SK-N-SH (cell line): Measurements from ENCODE around the gene FBN2. TPM values are rescaled to one million over a fixed set of nuclear protein-coding genes. Genes with fewer than 3 reads are reported as not detected.

Source experiments
- CTCF ChIA-PET: fragments of 300-600, 350-600 bp; formaldehyde crosslinking; extraction: SDS; loops from one replicate; lab custom pipeline; 2021; lab: Yijun Ruan, JAX
- POLR2A ChIA-PET: fragments of 350-600 bp; sonication (Branson Sonifier 250); formaldehyde crosslinking; extraction: SDS; loops from one replicate; lab custom pipeline; 2020; ENCODE audit warnings: antibody characterized with exemption, inconsistent platforms; lab: Yijun Ruan, JAX
- DNase-seq: peaks from one replicate; pipeline ENCODE4 v3.0.0; 2012
- H2AFZ ChIP-seq: fragments of 200-600 bp; sonication (generic); 2 replicates; pipeline ENCODE4 v1.8.1; 2016; ENCODE audit warnings: antibody characterized with exemption, mild to moderate bottlenecking, low read depth
- H3F3A ChIP-seq: fragments of 200-600 bp; sonication (generic); replicated peaks from 2 replicates; pipeline ENCODE3; 2016; ENCODE audit warnings: antibody characterized with exemption, mild to moderate bottlenecking; ENCODE audit not compliant: insufficient read depth
- H3K27ac ChIP-seq, 2 experiments: fragments of 200-500 bp in 1 of 2; fragments of 200-600 bp in 1 of 2; sonication (Bioruptor generic) in 1 of 2; sonication (generic), shearing (Covaris generic) in 1 of 2; 2 replicates each; pipeline versions ENCODE4 v1.5.1 to v1.6.1; 2014 to 2016; ENCODE audit warnings: low read depth in 2 of 2, inconsistent platforms in 1 of 2, low read length in 1 of 2, mild to moderate bottlenecking in 1 of 2, mixed read lengths in 1 of 2
- H3K27me3 ChIP-seq: fragments of 200-600 bp; sonication (generic), shearing (Covaris generic); 2 replicates; pipeline ENCODE4 v1.6.1; 2016; ENCODE audit warnings: mixed run types; ENCODE audit not compliant: insufficient read depth
- H3K36me3 ChIP-seq, 2 experiments: fragments of 200-500 bp in 1 of 2; fragments of 200-600 bp in 1 of 2; sonication (Bioruptor generic) in 1 of 2; sonication (generic) in 1 of 2; replicated peaks in 1 of 2; 2 replicates each; pipeline versions ENCODE3 to v1.5.1; 2014 to 2016; ENCODE audit warnings: low read length in 1 of 2, mild to moderate bottlenecking in 1 of 2; ENCODE audit not compliant: insufficient read depth in 2 of 2, control insufficient read depth in 1 of 2
- H3K4me1 ChIP-seq, 2 experiments: fragments of 200-500 bp in 1 of 2; fragments of 200-600 bp in 1 of 2; sonication (Bioruptor generic) in 1 of 2; sonication (generic), shearing (Covaris generic) in 1 of 2; 2 replicates each; pipeline versions ENCODE4 v1.5.1 to v1.6.1; 2014 to 2016; ENCODE audit warnings: low read depth in 1 of 2, low read length in 1 of 2, mixed run types in 1 of 2; ENCODE audit not compliant: insufficient read depth in 2 of 2, control insufficient read depth in 1 of 2
- H3K4me2 ChIP-seq: fragments of 200-600 bp; sonication (generic), shearing (Covaris generic); 2 replicates; pipeline ENCODE4 v1.6.1; 2017; ENCODE audit warnings: mixed run types
- H3K4me3 ChIP-seq, 2 experiments: fragments of 200-500 bp in 1 of 2; fragments of 200-600 bp in 1 of 2; sonication (Bioruptor generic) in 1 of 2; sonication (generic), shearing (Covaris generic) in 1 of 2; 2 replicates each; pipeline versions ENCODE4 v1.5.1 to v1.8.1; 2014 to 2016; ENCODE audit warnings: low read depth in 2 of 2, inconsistent platforms in 1 of 2, low read length in 1 of 2, mild to moderate bottlenecking in 1 of 2, mixed read lengths in 1 of 2, moderate library complexity in 1 of 2
- H3K79me2 ChIP-seq: fragments of 200-600 bp; sonication (generic); 2 replicates; pipeline ENCODE4 v1.8.1; 2017; ENCODE audit warnings: mild to moderate bottlenecking; ENCODE audit not compliant: insufficient read depth
- H3K9ac ChIP-seq: fragments of 200-600 bp; sonication (generic); 2 replicates; pipeline ENCODE4 v1.6.1; 2017; ENCODE audit warnings: mixed run types
- H3K9me2 ChIP-seq: fragments of 200-600 bp; sonication (generic); 2 replicates; pipeline ENCODE4 v1.6.1; 2017; ENCODE audit warnings: mixed run types
- H3K9me3 ChIP-seq: fragments of 200-600 bp; sonication (generic); 2 replicates; pipeline ENCODE4 v1.6.1; 2017; ENCODE audit warnings: mixed run types, mild to moderate bottlenecking, moderate library complexity
- H4K20me1 ChIP-seq: fragments of 200-600 bp; sonication (generic); 2 replicates; pipeline ENCODE4 v1.6.1; 2017; ENCODE audit warnings: mild to moderate bottlenecking, mixed run types; ENCODE audit not compliant: insufficient read depth
- CHD2 ChIP-seq: fragments of 150-350 bp; IDR thresholded peaks from 2 replicates; pipeline ENCODE4 v1.6.1; 2018; ENCODE audit warnings: low read length; ENCODE audit not compliant: partially characterized antibody
- ELF1 ChIP-seq: IDR thresholded peaks from 2 replicates; pipeline ENCODE4 v1.4.0; 2012
- EZH2phosphoT487 ChIP-seq: fragments of 200-600 bp; sonication (generic); IDR thresholded peaks from 2 replicates; pipeline ENCODE4 v1.6.1; 2017; ENCODE audit warnings: low read depth, mixed run types, mild to moderate bottlenecking, antibody characterized with exemption, moderate library complexity, borderline replicate concordance
- FOXJ3 ChIP-seq: sonication (generic); formaldehyde crosslinking; IDR thresholded peaks from 2 replicates; pipeline ENCODE4 v1.5.1; 2020; ENCODE audit warnings: mild to moderate bottlenecking, missing genetic modification reagents
- GATA2 ChIP-seq: sonication (generic); formaldehyde crosslinking; IDR thresholded peaks from 2 replicates; pipeline ENCODE4 v1.5.0; 2020; ENCODE audit warnings: mild to moderate bottlenecking, missing genetic modification reagents
- MAX ChIP-seq: IDR thresholded peaks from 2 replicates; pipeline ENCODE4 v1.4.0; 2012; ENCODE audit warnings: low read depth
- MEF2A ChIP-seq: IDR thresholded peaks from 2 replicates; pipeline ENCODE4 v1.4.0; 2012; ENCODE audit warnings: low read depth, borderline replicate concordance
- NFIC ChIP-seq: IDR thresholded peaks from 2 replicates; pipeline ENCODE4 v1.4.0; 2012; ENCODE audit warnings: borderline replicate concordance
- NRF1 ChIP-seq: IDR thresholded peaks from 2 replicates; pipeline ENCODE4 v1.6.1; 2012; ENCODE audit warnings: low read depth, mild to moderate bottlenecking, low read length
- RFX5 ChIP-seq: IDR thresholded peaks from 2 replicates; pipeline ENCODE4 v1.6.1; 2012; ENCODE audit warnings: mild to moderate bottlenecking, improper control_type of control experiment, low read length
- RXRA ChIP-seq: IDR thresholded peaks from 2 replicates; pipeline ENCODE4 v1.4.0; 2012; ENCODE audit warnings: low read depth, mild to moderate bottlenecking, borderline replicate concordance
- SIN3A ChIP-seq: IDR thresholded peaks from 2 replicates; pipeline ENCODE4 v1.6.1; 2012; ENCODE audit warnings: low read depth, mild to moderate bottlenecking, low read length, moderate library complexity, borderline replicate concordance
- SMC3 ChIP-seq: IDR thresholded peaks from 2 replicates; pipeline ENCODE4 v1.6.1; 2012; ENCODE audit warnings: low read depth, low read length, improper control_type of control experiment
- TAF1 ChIP-seq: IDR thresholded peaks from 2 replicates; pipeline ENCODE4 v1.6.1; 2012; ENCODE audit warnings: low read depth, mild to moderate bottlenecking, low read length, moderate library complexity, borderline replicate concordance
- TCF12 ChIP-seq: IDR thresholded peaks from 2 replicates; pipeline ENCODE4 v1.4.0; 2012
- TEAD4 ChIP-seq: IDR thresholded peaks from 2 replicates; pipeline ENCODE4 v1.4.0; 2012; ENCODE audit warnings: mild to moderate bottlenecking, borderline replicate concordance; ENCODE audit not compliant: insufficient read depth
- WGBS: methylation state at CpG from one replicate; pipeline ENCODE4 v1.1.6; 2017; ENCODE audit warnings: low lambda C conversion rate; 5-methylcytosine and 5-hydroxymethylcytosine counted together
- polyA plus RNA-seq, 3 experiments: library from polyadenylated mRNA; depleted of rRNA; stranded (reverse); fragments of >200 nt; gene quantifications; 2 replicates each; pipeline ENCODE4 v1.2.3, GENCODE V29; 2012
- TF ChIP-seq, protein P1 (sequence below): fragments of 200-600 bp; sonication (generic); IDR thresholded peaks from 2 replicates; pipeline ENCODE4 v1.6.1; 2017; ENCODE audit warnings: antibody characterized with exemption, mild to moderate bottlenecking, moderate library complexity
- TF ChIP-seq, protein P2 (sequence below): IDR thresholded peaks from 2 replicates; pipeline ENCODE4 v1.6.1; 2012; ENCODE audit warnings: mild to moderate bottlenecking, low read depth, low read length, moderate library complexity
- TF ChIP-seq, protein P3 (sequence below): IDR thresholded peaks from 2 replicates; pipeline ENCODE4 v1.4.0; 2012; ENCODE audit warnings: low read depth, borderline replicate concordance
- TF ChIP-seq, protein P4 (sequence below): IDR thresholded peaks from 2 replicates; pipeline ENCODE4 v1.4.0; 2012; ENCODE audit warnings: low read depth, borderline replicate concordance

FBN2 gene
- polyA plus RNA-seq, 1 of the 3 experiments (the other 2 are of a cell fraction) = 2.2 TPM

DNA sequence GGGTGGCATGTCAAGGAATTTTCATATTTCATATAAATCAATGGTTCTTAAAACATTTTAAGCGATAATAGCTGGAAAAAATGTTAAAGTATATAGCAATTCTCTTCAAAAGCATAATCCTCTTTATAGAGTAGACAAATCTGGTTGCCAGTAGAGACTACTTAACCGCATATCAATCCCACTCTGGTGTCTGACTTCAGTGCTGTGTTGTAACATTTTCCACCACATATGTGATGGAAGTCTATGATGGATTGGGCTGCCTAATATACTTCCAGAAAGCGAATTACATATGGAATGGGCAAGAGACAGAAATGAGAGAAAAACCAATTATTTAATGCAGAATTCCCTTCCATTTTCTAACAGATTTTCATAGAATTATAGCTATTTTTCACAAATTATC lies 54.3 kb downstream of the FBN2 start:
- H3K27ac ChIP-seq = no peak overlapping the region
- H3K9me3 ChIP-seq = no peaks in the 10 kb centered on the region
- WGBS = 5% methylated on average over 3 of the region's 3 CpGs
- DNase-seq = no peak
- no peaks in the 10 kb centered on the region for H3K36me3 ChIP-seq
- CTCF ChIA-PET = no interaction called here
- H3K27me3 ChIP-seq = no peaks in the 10 kb centered on the region
- H3F3A ChIP-seq = no peaks in the 10 kb centered on the region
- H4K20me1 ChIP-seq = no peaks in the 10 kb centered on the region
- H2AFZ ChIP-seq = no peak overlapping the region
- no peak overlapping the region for H3K4me2 ChIP-seq
- H3K4me3 ChIP-seq = no peak overlapping the region
- no peaks in the 10 kb centered on the region for H3K79me2 ChIP-seq
- no peaks in the 10 kb centered on the region for H3K9me2 ChIP-seq
- TF ChIP-seq SIN3A (no peak), MAX (no peak), RFX5 (no peak), NRF1 (no peak)
- TF ChIP-seq, protein P1, sequence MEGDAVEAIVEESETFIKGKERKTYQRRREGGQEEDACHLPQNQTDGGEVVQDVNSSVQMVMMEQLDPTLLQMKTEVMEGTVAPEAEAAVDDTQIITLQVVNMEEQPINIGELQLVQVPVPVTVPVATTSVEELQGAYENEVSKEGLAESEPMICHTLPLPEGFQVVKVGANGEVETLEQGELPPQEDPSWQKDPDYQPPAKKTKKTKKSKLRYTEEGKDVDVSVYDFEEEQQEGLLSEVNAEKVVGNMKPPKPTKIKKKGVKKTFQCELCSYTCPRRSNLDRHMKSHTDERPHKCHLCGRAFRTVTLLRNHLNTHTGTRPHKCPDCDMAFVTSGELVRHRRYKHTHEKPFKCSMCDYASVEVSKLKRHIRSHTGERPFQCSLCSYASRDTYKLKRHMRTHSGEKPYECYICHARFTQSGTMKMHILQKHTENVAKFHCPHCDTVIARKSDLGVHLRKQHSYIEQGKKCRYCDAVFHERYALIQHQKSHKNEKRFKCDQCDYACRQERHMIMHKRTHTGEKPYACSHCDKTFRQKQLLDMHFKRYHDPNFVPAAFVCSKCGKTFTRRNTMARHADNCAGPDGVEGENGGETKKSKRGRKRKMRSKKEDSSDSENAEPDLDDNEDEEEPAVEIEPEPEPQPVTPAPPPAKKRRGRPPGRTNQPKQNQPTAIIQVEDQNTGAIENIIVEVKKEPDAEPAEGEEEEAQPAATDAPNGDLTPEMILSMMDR = no peak
- TF ChIP-seq, all 33 proteins: peak for 0
- Histone ChIP-seq H3K4me1 (no peaks in the 10 kb centered on the region), H3K9ac (no peak overlapping the region)
- POLR2A ChIA-PET = no interaction called here

GRCh38 chr5:128480906-128481633 lies 57.0 kb downstream of the FBN2 start:
- no peaks in the 10 kb centered on the region for H3K9me3 ChIP-seq
- H3K27ac ChIP-seq = no peak overlapping the region
- H3K4me2 ChIP-seq = no peak overlapping the region
- no peaks in the 10 kb centered on the region for H4K20me1 ChIP-seq
- no peaks in the 10 kb centered on the region for H3K4me1 ChIP-seq
- no peaks in the 10 kb centered on the region for H3K79me2 ChIP-seq
- no peaks in the 10 kb centered on the region for H3F3A ChIP-seq
- H2AFZ ChIP-seq = no peak overlapping the region
- CTCF ChIA-PET = no interaction called here
- WGBS = 16% methylated on average over 5 of the region's 5 CpGs
- H3K9me2 ChIP-seq = no peaks in the 10 kb centered on the region
- no peaks in the 10 kb centered on the region for H3K27me3 ChIP-seq
- H3K9ac ChIP-seq = no peak overlapping the region
- no peak for DNase-seq
- H3K36me3 ChIP-seq = no peaks in the 10 kb centered on the region
- no peak overlapping the region for H3K4me3 ChIP-seq
- POLR2A ChIA-PET = no interaction called here
- no peak for TF ChIP-seq GATA2 (CRISPR knock-in tag)
- no peak for TF ChIP-seq MEF2A
- no peak for TF ChIP-seq SMC3
- TF ChIP-seq RXRA = no peak
- TF ChIP-seq TCF12 = no peak
- TF ChIP-seq RFX5 = no peak
- TF ChIP-seq, protein P2, sequence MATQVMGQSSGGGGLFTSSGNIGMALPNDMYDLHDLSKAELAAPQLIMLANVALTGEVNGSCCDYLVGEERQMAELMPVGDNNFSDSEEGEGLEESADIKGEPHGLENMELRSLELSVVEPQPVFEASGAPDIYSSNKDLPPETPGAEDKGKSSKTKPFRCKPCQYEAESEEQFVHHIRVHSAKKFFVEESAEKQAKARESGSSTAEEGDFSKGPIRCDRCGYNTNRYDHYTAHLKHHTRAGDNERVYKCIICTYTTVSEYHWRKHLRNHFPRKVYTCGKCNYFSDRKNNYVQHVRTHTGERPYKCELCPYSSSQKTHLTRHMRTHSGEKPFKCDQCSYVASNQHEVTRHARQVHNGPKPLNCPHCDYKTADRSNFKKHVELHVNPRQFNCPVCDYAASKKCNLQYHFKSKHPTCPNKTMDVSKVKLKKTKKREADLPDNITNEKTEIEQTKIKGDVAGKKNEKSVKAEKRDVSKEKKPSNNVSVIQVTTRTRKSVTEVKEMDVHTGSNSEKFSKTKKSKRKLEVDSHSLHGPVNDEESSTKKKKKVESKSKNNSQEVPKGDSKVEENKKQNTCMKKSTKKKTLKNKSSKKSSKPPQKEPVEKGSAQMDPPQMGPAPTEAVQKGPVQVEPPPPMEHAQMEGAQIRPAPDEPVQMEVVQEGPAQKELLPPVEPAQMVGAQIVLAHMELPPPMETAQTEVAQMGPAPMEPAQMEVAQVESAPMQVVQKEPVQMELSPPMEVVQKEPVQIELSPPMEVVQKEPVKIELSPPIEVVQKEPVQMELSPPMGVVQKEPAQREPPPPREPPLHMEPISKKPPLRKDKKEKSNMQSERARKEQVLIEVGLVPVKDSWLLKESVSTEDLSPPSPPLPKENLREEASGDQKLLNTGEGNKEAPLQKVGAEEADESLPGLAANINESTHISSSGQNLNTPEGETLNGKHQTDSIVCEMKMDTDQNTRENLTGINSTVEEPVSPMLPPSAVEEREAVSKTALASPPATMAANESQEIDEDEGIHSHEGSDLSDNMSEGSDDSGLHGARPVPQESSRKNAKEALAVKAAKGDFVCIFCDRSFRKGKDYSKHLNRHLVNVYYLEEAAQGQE = no peak
- TF ChIP-seq, protein P3, sequence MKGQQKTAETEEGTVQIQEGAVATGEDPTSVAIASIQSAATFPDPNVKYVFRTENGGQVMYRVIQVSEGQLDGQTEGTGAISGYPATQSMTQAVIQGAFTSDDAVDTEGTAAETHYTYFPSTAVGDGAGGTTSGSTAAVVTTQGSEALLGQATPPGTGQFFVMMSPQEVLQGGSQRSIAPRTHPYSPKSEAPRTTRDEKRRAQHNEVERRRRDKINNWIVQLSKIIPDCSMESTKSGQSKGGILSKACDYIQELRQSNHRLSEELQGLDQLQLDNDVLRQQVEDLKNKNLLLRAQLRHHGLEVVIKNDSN = no peak
- TF ChIP-seq FOXJ3 (CRISPR knock-in tag) = no peak
- TF ChIP-seq TAF1 = no peak
- no peak for TF ChIP-seq EZH2phosphoT487
- TF ChIP-seq, protein P4, sequence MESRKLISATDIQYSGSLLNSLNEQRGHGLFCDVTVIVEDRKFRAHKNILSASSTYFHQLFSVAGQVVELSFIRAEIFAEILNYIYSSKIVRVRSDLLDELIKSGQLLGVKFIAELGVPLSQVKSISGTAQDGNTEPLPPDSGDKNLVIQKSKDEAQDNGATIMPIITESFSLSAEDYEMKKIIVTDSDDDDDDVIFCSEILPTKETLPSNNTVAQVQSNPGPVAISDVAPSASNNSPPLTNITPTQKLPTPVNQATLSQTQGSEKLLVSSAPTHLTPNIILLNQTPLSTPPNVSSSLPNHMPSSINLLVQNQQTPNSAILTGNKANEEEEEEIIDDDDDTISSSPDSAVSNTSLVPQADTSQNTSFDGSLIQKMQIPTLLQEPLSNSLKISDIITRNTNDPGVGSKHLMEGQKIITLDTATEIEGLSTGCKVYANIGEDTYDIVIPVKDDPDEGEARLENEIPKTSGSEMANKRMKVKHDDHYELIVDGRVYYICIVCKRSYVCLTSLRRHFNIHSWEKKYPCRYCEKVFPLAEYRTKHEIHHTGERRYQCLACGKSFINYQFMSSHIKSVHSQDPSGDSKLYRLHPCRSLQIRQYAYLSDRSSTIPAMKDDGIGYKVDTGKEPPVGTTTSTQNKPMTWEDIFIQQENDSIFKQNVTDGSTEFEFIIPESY = no peak
- no peak for TF ChIP-seq NFIC
- no peak for TF ChIP-seq ELF1
- no peak for TF ChIP-seq CHD2
- no peak for TF ChIP-seq TEAD4
